ENCODE results near the gene MIPEP.
"Not testable (repeated sequence)": the region's sequence is repeated elsewhere in the genome, so short reads cannot be mapped to it uniquely, and the experiment has no call there.

DNA sequence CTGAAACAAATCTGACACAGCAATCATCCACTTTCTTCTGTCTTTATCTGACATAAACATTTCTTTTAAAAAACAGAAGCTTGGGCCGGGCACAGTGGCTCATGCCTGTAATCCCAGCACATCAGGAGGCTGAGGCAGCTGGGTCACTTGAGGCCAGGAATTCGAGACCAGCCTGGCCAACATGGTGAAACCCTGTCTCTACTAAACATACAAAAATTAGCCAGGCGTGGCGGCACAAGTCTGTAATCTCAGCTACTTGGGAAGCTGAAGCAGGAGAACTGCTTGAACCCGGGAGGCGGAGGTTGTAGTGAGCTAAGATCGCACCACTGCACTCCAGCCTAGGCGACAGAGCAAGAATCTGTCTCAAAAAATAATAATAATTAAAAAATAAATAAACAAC, 127.4 kb downstream of the MIPEP start:
- peak in 1 of 2 donors; percentile 23 for TF ChIP-seq POLR2A (IDR thresholded peaks at IDR 0.05)
- TF ChIP-seq, protein P1, sequence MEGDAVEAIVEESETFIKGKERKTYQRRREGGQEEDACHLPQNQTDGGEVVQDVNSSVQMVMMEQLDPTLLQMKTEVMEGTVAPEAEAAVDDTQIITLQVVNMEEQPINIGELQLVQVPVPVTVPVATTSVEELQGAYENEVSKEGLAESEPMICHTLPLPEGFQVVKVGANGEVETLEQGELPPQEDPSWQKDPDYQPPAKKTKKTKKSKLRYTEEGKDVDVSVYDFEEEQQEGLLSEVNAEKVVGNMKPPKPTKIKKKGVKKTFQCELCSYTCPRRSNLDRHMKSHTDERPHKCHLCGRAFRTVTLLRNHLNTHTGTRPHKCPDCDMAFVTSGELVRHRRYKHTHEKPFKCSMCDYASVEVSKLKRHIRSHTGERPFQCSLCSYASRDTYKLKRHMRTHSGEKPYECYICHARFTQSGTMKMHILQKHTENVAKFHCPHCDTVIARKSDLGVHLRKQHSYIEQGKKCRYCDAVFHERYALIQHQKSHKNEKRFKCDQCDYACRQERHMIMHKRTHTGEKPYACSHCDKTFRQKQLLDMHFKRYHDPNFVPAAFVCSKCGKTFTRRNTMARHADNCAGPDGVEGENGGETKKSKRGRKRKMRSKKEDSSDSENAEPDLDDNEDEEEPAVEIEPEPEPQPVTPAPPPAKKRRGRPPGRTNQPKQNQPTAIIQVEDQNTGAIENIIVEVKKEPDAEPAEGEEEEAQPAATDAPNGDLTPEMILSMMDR (IDR thresholded peaks at IDR 0.05): not testable (repeated sequence)

Data from thyroid gland (tissue), 4 donors.